Lower leg skin (tissue), 4 donors: ENCODE measurements around the gene LTBP2. TPM values are rescaled to one million over a fixed set of nuclear protein-coding genes. Genes with fewer than 3 reads are reported as not detected.

Experiments used
- DNase-seq, 2 donors: peaks; one replicate each; pipeline ENCODE4 v3.0.0-alpha.2; 2019; ENCODE audit warnings: low spot score in 2 of 2
- H3K4me3 ChIP-seq: fragments of 200-600 bp; sonication (generic); 2 replicates; pipeline ENCODE4 v1.5.1; 2017; ENCODE audit warnings: mild to moderate bottlenecking, low read depth; ENCODE audit not compliant: poor library complexity, severe bottlenecking
- POLR2A ChIP-seq, 2 donors: fragments of 450-650 bp; IDR thresholded peaks; one replicate each; pipeline ENCODE4 v1.6.1; 2016 to 2017; ENCODE audit warnings: antibody characterized with exemption in 2 of 2, mild to moderate bottlenecking in 1 of 2, moderate library complexity in 1 of 2
- WGBS, 2 donors: methylation state at CpG; one replicate each; pipeline ENCODE4 v1.1.5; 2018; 5-methylcytosine and 5-hydroxymethylcytosine counted together
- intact Hi-C: fragments of 100-400 bp; cut with DNase I; formaldehyde crosslinking; loops from one replicate; pipeline ENCODE4 v1.15.0; 2023; ENCODE audit warnings: low total_unique reads
- total RNA-seq, 4 donors: library from RNA; depleted of rRNA; stranded (reverse); fragments of >200 nt; gene quantifications; one replicate each; pipeline ENCODE4 v1.1.0, GENCODE V29; 2016
- TF ChIP-seq, protein P1 (sequence below), 3 donors: fragments of 450-650 bp; IDR thresholded peaks; one replicate each; pipeline ENCODE4 v1.5.1; 2016; ENCODE audit warnings: antibody characterized with exemption in 3 of 3, mild to moderate bottlenecking in 3 of 3, moderate library complexity in 2 of 3

Gene LTBP2
- total RNA-seq, 4 donors from 2014 or later, result 13.7 to 39.3 (median 25.9) TPM

- no peak overlapping the region for H3K4me3 ChIP-seq
- DNase-seq, result no peak
- TF ChIP-seq, protein P1, sequence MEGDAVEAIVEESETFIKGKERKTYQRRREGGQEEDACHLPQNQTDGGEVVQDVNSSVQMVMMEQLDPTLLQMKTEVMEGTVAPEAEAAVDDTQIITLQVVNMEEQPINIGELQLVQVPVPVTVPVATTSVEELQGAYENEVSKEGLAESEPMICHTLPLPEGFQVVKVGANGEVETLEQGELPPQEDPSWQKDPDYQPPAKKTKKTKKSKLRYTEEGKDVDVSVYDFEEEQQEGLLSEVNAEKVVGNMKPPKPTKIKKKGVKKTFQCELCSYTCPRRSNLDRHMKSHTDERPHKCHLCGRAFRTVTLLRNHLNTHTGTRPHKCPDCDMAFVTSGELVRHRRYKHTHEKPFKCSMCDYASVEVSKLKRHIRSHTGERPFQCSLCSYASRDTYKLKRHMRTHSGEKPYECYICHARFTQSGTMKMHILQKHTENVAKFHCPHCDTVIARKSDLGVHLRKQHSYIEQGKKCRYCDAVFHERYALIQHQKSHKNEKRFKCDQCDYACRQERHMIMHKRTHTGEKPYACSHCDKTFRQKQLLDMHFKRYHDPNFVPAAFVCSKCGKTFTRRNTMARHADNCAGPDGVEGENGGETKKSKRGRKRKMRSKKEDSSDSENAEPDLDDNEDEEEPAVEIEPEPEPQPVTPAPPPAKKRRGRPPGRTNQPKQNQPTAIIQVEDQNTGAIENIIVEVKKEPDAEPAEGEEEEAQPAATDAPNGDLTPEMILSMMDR (IDR thresholded peaks at IDR 0.05), result no peak
- TF ChIP-seq POLR2A (IDR thresholded peaks at IDR 0.05), result no peak
- WGBS, 2 donors, result 82 to 90% methylated on average over 1 of the region's 1 CpG
- intact Hi-C loops, result no loop called here
These were observed 121.6 kb downstream of the LTBP2 start for GRCh38 chr14:74490486-74490885.

DNA sequence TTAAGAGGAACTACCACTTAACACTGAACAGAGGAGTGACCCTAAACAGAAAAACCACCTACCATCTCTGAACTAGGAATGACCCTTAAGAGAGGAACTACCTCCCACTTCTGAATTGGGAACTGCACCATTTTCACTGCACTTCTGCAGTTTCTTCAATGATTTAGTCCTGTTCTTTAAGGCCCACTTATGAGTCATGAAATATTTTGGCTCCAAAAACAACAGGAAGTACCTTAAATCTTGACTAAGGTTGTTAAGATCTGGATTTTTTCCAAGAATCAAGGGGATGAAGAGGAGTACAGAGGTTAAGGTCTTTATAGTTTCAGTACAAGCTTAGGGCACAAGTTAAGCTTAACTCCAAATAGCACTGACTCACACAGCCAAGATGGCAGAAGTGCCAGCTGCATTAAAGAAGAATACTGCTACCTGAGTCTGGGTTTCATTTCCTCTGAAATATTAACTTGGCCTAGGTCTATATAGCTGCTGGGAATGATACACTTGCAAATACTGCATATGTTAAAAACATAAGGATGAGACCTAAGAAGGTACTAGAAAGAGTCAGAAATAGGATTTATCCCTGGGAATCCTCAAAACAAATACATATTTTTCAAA, 123.1 kb downstream of the LTBP2 start:
- intact Hi-C loops, result loop anchor here (10.0 kb wide), 1 partner anchor 124 kb away; no protein-coding TSS in a partner anchor

DNA sequence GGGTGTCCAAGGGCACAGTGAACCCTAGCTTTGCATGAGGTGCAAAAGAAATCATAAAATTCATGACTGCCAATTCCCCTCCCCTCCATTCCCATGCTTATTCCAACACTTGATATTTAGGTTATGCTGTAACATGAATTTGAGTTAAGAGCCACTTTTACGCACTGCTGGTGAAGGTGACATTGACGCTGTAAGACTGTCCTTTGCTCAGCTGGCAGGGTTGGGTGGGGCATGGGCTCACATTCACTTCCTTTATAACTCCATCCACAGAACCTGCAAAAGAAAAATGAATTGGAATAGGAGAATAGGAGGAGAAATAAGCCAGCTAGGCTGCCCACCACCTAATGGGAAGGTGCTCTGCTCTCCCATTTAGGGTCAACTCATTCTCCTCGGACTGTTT, 125.9 kb downstream of the LTBP2 start:
- WGBS, 2 donors, result 90 to 95% methylated on average over 3 of the region's 3 CpGs
- no peak for TF ChIP-seq POLR2A (IDR thresholded peaks at IDR 0.05)
- TF ChIP-seq, protein P1 (IDR thresholded peaks at IDR 0.05), result no peak
- H3K4me3 ChIP-seq, result no peak overlapping the region
- DNase-seq, result peak in 1 of 2 donors; percentile 29
- intact Hi-C loops, result loop anchor here (10.0 kb wide), 1 partner anchor 121 kb away; no protein-coding TSS in a partner anchor

More for the DNA sequence above, 123.1 kb downstream of the LTBP2 start:
- H3K4me3 ChIP-seq, result no peak overlapping the region
- DNase-seq, result no peak
- TF ChIP-seq, protein P1 (IDR thresholded peaks at IDR 0.05), result no peak
- TF ChIP-seq POLR2A (IDR thresholded peaks at IDR 0.05), result no peak

GRCh38 chr14:74483321-74483720, 128.7 kb downstream of the LTBP2 start:
- intact Hi-C loops, result loop anchor here (10.0 kb wide), 1 partner anchor 119 kb away; no protein-coding TSS in a partner anchor
- no peak for DNase-seq
- TF ChIP-seq, protein P1 (IDR thresholded peaks at IDR 0.05), result no peak
- no peak for TF ChIP-seq POLR2A (IDR thresholded peaks at IDR 0.05)
- H3K4me3 ChIP-seq, result no peak overlapping the region

- intact Hi-C loops, result loop anchor here (10.0 kb wide), 1 partner anchor 118 kb away; no protein-coding TSS in a partner anchor
- TF ChIP-seq, protein P1 (IDR thresholded peaks at IDR 0.05), result no peak
- no peak for TF ChIP-seq POLR2A (IDR thresholded peaks at IDR 0.05)
- H3K4me3 ChIP-seq, result no peak overlapping the region
- 85 to 89% methylated on average over 3 of the region's 3 CpGs for WGBS, 2 donors
- DNase-seq, result peak in 1 of 2 donors; percentile 12
These were observed 129.5 kb downstream of the LTBP2 start for GRCh38 chr14:74482571-74482970.
